Fibroblast of lung (primary cell): ENCODE data around the gene SH3GL2. TPM values are rescaled to one million over a fixed set of nuclear protein-coding genes. Genes with fewer than 3 reads are reported as not detected.

Experiments
- DNase-seq, 2 donors: peaks; one replicate each; pipeline versions ENCODE4 v3.0.0 to v3.0.0-alpha.2; 2010; ENCODE audit warnings: low read depth in 2 of 2
- H2AFZ ChIP-seq: 2 replicates; pipeline ENCODE4 v1.5.1; 2012; ENCODE audit warnings: low read length, control low read depth, inconsistent platforms
- H3K27ac ChIP-seq: 2 replicates; pipeline ENCODE4 v1.5.1; 2011; ENCODE audit warnings: low read length, control low read depth; ENCODE audit not compliant: insufficient read depth
- H3K27me3 ChIP-seq: 2 replicates; pipeline ENCODE4 v1.5.1; 2011; ENCODE audit warnings: mild to moderate bottlenecking, low read length; ENCODE audit not compliant: control insufficient read depth, insufficient read depth
- H3K36me3 ChIP-seq: 2 replicates; pipeline ENCODE4 v1.5.1; 2011; ENCODE audit warnings: low read length; ENCODE audit not compliant: control insufficient read depth, insufficient read depth
- H3K4me1 ChIP-seq: 2 replicates; pipeline ENCODE4 v1.5.1; 2011; ENCODE audit warnings: low read length; ENCODE audit not compliant: control insufficient read depth, insufficient read depth; ENCODE audit errors: extremely low read depth
- H3K4me2 ChIP-seq: 2 replicates; pipeline ENCODE4 v1.5.1; 2011; ENCODE audit warnings: low read length, control low read depth; ENCODE audit not compliant: insufficient read depth; ENCODE audit errors: extremely low read depth
- H3K4me3 ChIP-seq, 4 experiments: fragments of 200-600 bp in 1 of 4; sonication (generic) in 1 of 4; replicated peaks in 1 of 4; 2 replicates each; pipeline ENCODE4 v1.5.1; 2011 to 2016; ENCODE audit warnings: low read length in 4 of 4, low read depth in 3 of 4, mild to moderate bottlenecking in 3 of 4, control low read depth in 2 of 4, inconsistent platforms in 1 of 4, mixed read lengths in 1 of 4; ENCODE audit not compliant: insufficient read depth in 1 of 4; ENCODE audit errors: control extremely low read depth in 1 of 4
- H3K79me2 ChIP-seq: 2 replicates; pipeline ENCODE4 v1.5.1; 2012; ENCODE audit warnings: mild to moderate bottlenecking, low read length, inconsistent platforms; ENCODE audit not compliant: control insufficient read depth, insufficient read depth
- H3K9ac ChIP-seq: 2 replicates; pipeline ENCODE4 v1.5.1; 2011; ENCODE audit warnings: mild to moderate bottlenecking, low read length, control low read depth; ENCODE audit not compliant: insufficient read depth
- H3K9me3 ChIP-seq: 2 replicates; pipeline ENCODE4 v1.5.1; 2012; ENCODE audit warnings: low read depth, low read length; ENCODE audit not compliant: control insufficient read depth, insufficient read depth
- H4K20me1 ChIP-seq: 2 replicates; pipeline ENCODE4 v1.5.1; 2011; ENCODE audit warnings: low read length; ENCODE audit not compliant: control insufficient read depth, insufficient read depth; ENCODE audit errors: extremely low read depth
- EZH2 ChIP-seq: IDR thresholded peaks from 2 replicates; pipeline ENCODE4 v1.5.1; 2012; ENCODE audit warnings: low read length, control low read depth, mild to moderate bottlenecking; ENCODE audit errors: missing control alignments
- polyA plus RNA-seq, 2 donors: library from polyadenylated mRNA; depleted of rRNA in 1 of 2; stranded (reverse) in 1 of 2; unstranded in 1 of 2; fragments of >200 nt; gene quantifications; 2 replicates each; pipeline ENCODE4 v1.2.1, GENCODE V29; 2011 to 2012; ENCODE audit warnings: missing spikeins in 1 of 2
- total RNA-seq: library from RNA; depleted of rRNA; stranded (reverse); fragments of >200 nt; gene quantifications from 2 replicates; pipeline ENCODE4 v1.2.1, GENCODE V29; 2014
- TF ChIP-seq, protein P1 (sequence below), 2 donors: IDR thresholded peaks in 1 of 2; conservative IDR thresholded peaks in 1 of 2; 1 replicate in 1 of 2; 2 replicates in 1 of 2; pipeline ENCODE4 v1.5.1; 2011 to 2012; ENCODE audit warnings: low read length in 2 of 2, control low read depth in 1 of 2, inconsistent platforms in 1 of 2, low read depth in 1 of 2, mild to moderate bottlenecking in 1 of 2

The SH3GL2 gene
- total and polyA plus RNA-seq, 2 donors (not counting 1 experiment from before 2014, with no cell fraction given), result 0.17 TPM; not detected in 1

DNA sequence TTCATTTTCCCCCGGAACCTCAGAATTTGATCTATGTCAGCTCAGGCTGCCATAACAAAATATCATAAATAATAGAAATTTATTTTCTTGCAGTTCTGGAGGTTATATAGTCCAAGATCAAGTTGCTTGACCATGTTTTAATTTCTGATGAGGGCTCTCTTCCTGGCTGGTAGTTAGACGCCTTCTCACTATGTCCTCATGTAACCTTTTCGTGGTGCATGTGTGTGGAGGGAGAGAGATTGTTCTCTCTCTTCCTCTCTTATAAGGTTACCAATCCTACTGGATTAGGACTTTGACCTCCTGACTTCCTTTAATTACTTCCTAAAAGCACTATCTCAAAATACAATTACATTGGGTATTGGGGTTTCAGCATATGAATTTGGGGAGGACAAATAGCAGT lies 198.6 kb downstream of the SH3GL2 start:
- Histone ChIP-seq H3K4me3 (no peak overlapping the region), H3K79me2 (no peaks in the 10 kb centered on the region)

DNA sequence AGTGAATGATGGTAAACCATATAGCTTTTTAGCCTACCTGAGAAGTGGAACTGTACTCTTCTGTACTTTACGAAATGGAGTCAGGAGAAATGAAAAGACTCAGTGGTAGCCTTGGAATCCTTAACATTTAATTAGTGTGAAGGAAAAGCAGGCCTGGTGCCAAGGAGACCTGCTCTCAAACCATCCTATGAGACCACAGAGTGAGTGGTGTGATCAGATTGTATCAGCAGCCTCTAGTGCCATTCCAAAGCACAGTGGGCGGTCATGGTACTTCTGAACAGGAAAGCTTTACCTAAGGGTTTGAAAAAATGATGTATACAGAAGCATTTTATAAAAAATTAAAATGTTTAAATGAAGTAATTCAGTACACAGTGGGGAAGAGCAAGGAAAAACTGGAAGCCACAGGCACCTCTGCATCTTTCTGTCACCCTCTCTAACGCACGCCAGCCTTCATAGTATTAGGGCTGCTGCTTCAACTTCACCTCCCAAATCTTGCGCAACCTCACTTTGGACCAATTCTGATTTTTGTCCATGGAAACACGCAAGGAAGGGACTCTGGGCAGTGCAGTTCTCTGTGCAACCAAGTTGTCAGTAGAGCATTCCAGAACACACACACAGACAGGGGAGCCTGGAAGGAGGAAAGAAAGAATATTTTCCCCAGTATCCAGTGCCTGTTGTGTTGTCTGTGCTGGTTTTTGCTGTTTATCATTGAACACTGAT lies 203.7 kb downstream of the SH3GL2 start:
- H3K79me2 ChIP-seq, result no peaks in the 10 kb centered on the region
- H3K27ac ChIP-seq, result no peak overlapping the region
- no peak overlapping the region for H3K4me2 ChIP-seq
- no peaks in the 10 kb centered on the region for H3K9me3 ChIP-seq
- TF ChIP-seq EZH2, result no peak
- TF ChIP-seq, protein P1, sequence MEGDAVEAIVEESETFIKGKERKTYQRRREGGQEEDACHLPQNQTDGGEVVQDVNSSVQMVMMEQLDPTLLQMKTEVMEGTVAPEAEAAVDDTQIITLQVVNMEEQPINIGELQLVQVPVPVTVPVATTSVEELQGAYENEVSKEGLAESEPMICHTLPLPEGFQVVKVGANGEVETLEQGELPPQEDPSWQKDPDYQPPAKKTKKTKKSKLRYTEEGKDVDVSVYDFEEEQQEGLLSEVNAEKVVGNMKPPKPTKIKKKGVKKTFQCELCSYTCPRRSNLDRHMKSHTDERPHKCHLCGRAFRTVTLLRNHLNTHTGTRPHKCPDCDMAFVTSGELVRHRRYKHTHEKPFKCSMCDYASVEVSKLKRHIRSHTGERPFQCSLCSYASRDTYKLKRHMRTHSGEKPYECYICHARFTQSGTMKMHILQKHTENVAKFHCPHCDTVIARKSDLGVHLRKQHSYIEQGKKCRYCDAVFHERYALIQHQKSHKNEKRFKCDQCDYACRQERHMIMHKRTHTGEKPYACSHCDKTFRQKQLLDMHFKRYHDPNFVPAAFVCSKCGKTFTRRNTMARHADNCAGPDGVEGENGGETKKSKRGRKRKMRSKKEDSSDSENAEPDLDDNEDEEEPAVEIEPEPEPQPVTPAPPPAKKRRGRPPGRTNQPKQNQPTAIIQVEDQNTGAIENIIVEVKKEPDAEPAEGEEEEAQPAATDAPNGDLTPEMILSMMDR (conservative IDR thresholded peaks at IDR 0.05 in 1 of 2, IDR thresholded peaks at IDR 0.05 in 1 of 2; ENCODE audit: low read depth in 1 of 2, low read length in 2 of 2), result no peak
- H2AFZ ChIP-seq, result no peak overlapping the region
- H3K9ac ChIP-seq, result no peak overlapping the region
- no peaks in the 10 kb centered on the region for H4K20me1 ChIP-seq
- no peaks in the 10 kb centered on the region for H3K4me1 ChIP-seq
- DNase-seq, result no peak
- no peak overlapping the region for H3K4me3 ChIP-seq
- no peaks in the 10 kb centered on the region for H3K36me3 ChIP-seq
- H3K27me3 ChIP-seq, result no peaks in the 10 kb centered on the region

More for the DNA sequence above, 198.6 kb downstream of the SH3GL2 start:
- Histone ChIP-seq H3K4me2 (no peak overlapping the region), H3K27me3 (no peaks in the 10 kb centered on the region), H3K27ac (no peak overlapping the region), H4K20me1 (no peaks in the 10 kb centered on the region), H2AFZ (no peak overlapping the region), H3K9me3 (no peaks in the 10 kb centered on the region), H3K36me3 (no peaks in the 10 kb centered on the region), H3K9ac (no peak overlapping the region), H3K4me1 (no peaks in the 10 kb centered on the region)
- no peak for TF ChIP-seq EZH2
- TF ChIP-seq, protein P1 (conservative IDR thresholded peaks at IDR 0.05 in 1 of 2, IDR thresholded peaks at IDR 0.05 in 1 of 2; ENCODE audit: low read depth in 1 of 2, low read length in 2 of 2), result no peak
- no peak for DNase-seq

DNA sequence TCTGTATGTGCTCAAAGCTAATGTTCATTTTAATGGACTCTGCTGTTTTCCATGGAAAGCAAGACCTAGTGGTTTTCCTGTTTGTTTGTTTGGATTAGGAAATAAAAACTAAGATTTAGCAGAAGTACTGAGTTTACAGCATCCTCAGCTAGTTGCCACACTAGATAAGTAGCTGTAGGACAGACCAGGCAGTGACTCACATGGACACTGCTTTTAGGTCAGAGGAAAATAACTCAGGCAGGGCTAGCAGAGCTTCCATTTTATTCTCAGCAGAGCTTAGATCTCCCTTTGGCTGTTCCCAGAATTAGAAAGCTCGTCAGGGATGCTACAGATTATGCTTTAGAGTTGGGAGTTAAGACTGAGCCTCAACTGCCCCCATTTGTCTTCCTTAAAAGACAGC lies 204.4 kb downstream of the SH3GL2 start:
- no peaks in the 10 kb centered on the region for H4K20me1 ChIP-seq
- TF ChIP-seq, protein P1 (conservative IDR thresholded peaks at IDR 0.05 in 1 of 2, IDR thresholded peaks at IDR 0.05 in 1 of 2; ENCODE audit: low read depth in 1 of 2, low read length in 2 of 2), result no peak
- TF ChIP-seq EZH2, result no peak

More for the DNA sequence above, 204.4 kb downstream of the SH3GL2 start:
- DNase-seq, result no peak
- Histone ChIP-seq H2AFZ (no peak overlapping the region), H3K9ac (no peak overlapping the region), H3K27ac (no peak overlapping the region), H3K27me3 (no peaks in the 10 kb centered on the region), H3K4me2 (no peak overlapping the region), H3K9me3 (no peaks in the 10 kb centered on the region), H3K79me2 (no peaks in the 10 kb centered on the region), H3K4me3 (no peak overlapping the region), H3K36me3 (no peaks in the 10 kb centered on the region), H3K4me1 (no peaks in the 10 kb centered on the region)
